HG02798 (cell line): ENCODE data around the gene GSTO1.

Experiments used
- ATAC-seq: cut with Tn5 transposase; IDR thresholded peaks from one replicate; pipeline ENCODE4 v1.9.1; 2021; ENCODE audit warnings: mild to moderate bottlenecking; ENCODE audit not compliant: unreplicated experiment, poor library complexity

GSTO1 gene

GRCh38 chr10:104273899-104274575, 19.3 kb downstream of the GSTO1 start:
- no peak for ATAC-seq

- ATAC-seq = peak; percentile 83
Measured at GRCh38 chr10:104274762-104275721, 20.4 kb downstream of the GSTO1 start.

DNA sequence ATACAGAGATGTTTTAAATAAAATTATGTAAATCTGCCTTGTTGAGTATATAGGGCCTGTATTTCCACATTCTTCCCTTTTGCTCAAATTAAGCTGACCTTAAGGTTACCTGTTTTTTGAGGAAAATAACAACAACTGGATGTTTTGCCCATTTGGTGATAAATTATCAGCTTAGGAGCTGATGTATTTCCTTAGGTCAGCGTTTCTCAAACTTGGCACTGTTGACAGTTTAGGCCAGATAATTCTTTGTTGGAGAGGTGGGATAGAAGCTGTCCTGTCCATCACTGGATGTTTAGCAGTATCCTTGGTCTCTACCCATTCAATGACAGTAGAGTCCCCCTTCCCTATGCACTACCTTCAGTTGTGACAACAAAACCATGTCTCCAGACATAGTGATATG, 21.5 kb downstream of the GSTO1 start:
- ATAC-seq = no peak

- ATAC-seq = no peak
Measured at GRCh38 chr10:104277785-104278184, 23.1 kb downstream of the GSTO1 start.

GRCh38 chr10:104279550-104280259, 25.0 kb downstream of the GSTO1 start:
- ATAC-seq = no peak

- ATAC-seq = no peak
Measured at GRCh38 chr10:104281694-104282093, 27.0 kb downstream of the GSTO1 start.

DNA sequence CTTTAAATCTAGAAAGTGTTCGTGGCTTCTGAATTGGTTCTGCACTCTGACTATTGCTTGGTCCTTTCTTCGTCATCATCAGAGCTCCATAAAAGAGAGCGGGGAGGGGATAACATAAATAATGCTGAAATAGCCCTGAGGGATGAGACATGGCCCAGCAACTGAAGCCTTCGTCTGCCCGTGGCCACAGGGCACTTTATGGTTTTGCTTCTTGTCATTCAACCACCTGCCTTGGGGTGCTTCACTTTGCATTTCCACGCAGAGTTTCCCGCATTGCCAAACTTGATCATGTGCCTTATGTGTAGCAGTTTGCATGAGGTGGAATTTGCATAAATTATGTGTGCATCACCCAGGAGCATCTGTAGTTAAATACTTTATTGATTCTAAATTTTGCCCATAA, 30.2 kb downstream of the GSTO1 start:
- no peak for ATAC-seq

DNA sequence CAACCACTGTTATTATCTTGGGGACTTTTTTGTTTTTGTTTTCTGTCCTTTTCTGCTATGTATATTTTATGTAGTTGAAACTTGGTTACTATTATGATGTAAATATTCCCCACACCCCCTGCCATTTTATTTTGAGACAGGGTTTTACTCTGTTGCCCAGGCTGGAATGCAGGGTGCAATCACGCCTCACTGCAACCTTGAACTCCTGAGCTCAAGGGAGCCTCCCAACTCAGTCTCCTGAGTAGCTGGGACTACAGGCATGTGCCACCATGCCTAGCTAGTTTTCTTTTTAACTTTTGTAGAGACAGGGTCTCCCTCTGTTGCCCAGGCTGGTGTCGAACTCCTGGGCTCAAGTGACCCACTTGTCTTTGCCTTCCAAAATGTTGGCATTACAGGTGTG, 32.2 kb downstream of the GSTO1 start:
- no peak for ATAC-seq

GRCh38 chr10:104288355-104288754, 33.7 kb downstream of the GSTO1 start:
- ATAC-seq = no peak

DNA sequence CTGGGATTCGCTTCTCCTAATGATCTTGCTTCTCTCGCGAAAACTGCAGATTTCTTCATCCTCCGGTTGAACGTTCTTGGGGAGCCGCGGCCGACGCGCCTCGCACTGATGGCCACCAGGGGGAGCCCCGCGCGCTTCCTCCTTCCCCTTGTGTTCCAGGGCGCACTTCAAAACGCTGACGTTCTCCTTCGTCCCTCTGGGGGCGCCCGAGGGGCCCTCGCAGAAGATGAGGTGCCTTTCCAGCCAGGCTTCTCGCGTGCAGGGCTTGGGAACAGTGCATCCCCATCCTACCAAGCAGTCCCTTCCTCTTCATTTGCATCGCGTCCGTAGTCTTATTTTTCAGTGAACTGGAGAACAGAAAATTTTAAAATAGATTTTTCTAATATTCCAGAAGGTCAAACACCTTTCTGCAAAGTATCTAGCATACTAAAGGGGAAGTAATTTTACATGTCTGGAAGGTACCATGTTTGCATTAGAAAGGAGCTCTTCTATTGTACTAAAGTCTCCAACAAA, 36.8 kb downstream of the GSTO1 start:
- ATAC-seq = peak; percentile 99

DNA sequence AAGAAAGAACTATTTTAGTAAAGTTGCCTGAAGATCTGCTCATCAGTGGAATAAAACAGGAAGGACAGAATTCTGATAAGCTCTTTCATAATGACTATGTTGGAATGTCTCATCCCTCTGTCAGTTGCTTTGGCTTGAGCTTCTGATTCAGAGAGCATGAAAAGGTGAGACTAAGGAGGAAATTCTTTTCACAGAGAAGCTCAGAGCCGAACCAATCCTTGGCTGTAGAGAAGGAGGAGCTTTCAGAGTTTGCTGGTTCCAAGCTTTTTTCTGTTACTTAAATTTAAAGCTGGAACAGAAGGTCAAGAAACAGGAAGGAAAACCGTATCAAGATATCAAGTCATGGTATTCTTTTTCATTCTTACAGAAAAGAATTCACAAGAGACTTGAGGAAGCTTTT, 38.3 kb downstream of the GSTO1 start:
- no peak for ATAC-seq

DNA sequence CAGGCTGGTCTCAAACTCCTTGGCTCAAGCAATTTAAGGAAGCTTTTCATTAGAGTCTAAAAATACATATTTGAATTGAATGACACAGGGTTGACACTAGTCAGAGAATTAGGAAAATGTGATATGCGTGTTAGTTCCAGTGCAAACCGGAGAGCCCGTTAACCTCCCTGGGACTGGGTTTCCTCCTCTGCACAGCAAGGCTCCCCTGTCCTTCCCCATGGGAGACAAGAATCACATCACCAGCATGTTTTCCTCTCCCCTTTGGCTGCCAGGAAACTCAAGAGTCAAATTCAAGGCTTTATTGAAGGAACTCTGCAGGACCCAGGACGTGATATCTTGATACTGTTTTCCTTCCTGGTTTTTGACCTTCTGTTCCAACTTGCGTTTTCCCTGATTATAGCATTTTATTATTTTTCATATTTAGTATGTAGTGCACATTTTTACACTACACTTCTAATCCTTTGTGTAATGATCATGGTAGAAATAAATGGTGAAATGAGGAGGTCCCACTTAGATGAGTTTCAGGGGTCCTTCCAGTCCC, 39.2 kb downstream of the GSTO1 start:
- no peak for ATAC-seq

DNA sequence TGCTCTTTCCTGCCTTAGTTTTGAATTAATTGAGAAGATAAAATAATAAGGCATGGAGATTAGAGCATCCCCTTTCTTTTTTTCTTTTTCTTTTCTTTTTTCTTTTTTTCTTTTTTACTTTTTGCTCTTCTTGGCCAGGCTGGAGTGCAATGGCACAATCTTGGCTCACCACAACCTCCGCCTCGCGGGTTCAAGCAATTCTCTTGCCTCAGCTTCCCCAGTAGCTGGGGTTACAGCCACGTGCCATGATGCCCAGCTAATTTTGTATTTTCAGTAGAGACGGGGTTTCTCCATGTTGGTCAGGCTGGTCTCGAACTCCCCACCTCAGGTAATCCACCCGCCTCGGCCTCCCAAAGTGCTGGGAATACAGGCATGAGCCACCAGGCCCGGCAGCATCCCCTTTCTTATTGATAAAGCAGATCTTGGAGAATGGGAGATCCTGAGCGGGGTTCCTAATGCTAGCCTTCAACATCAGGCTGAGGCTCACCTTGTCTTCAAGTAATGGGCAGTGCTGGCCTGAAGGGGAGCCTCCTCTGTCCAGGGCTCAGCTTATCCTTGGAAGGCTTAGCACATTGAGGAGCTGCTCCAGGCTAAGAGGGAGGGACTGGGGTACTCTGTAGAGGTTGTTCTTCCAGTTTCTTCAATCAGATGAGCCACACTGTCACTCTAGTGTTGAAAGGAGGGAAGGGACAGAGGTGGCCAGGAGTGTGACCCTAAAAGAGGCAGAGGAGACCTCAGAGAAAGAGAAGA, 42.2 kb downstream of the GSTO1 start:
- ATAC-seq = no peak

DNA sequence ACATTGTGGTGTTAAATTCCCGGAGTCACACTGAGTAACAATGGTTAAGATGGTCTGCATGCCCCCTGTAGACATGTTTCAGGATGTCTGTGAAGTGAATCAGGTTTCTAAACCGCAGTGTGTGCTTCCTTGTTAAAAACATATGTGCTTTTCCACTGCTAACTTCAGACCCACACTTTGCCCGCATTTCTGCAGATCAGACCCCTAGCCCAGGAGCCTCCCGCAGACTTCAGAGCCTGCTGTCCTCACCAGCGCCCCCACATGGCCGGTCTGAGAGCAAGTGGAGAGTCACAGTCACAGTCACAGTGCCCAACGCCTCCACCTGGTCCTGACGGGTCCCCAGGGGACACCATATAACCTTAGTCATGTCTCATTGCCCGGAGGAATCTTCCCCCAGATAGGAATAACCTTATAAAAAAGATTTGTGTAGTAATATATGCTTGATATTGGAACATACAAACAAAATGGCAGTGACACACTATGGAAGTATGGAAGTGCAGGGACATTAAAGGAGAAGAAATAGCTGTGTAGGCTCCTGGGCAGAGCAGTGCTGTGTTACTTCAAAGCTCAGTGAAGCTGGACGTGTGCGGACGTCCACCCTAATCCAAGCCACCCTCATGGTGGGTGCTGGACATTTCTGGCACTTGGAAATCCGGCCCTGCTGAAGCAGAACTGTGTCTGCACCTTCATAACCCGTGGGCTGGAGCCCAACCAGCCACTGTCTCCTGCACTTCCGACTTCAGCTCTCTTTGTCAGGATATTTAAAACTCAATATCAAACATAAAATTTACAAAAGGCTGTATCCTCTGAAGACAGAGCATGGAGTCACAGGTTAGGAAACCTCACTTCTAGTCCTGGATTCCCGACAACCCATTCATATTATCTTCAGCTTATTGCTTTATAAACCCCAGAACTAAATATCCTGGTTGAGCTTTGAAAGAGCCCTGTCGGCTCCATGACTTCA, 43.3 kb downstream of the GSTO1 start:
- ATAC-seq = no peak

DNA sequence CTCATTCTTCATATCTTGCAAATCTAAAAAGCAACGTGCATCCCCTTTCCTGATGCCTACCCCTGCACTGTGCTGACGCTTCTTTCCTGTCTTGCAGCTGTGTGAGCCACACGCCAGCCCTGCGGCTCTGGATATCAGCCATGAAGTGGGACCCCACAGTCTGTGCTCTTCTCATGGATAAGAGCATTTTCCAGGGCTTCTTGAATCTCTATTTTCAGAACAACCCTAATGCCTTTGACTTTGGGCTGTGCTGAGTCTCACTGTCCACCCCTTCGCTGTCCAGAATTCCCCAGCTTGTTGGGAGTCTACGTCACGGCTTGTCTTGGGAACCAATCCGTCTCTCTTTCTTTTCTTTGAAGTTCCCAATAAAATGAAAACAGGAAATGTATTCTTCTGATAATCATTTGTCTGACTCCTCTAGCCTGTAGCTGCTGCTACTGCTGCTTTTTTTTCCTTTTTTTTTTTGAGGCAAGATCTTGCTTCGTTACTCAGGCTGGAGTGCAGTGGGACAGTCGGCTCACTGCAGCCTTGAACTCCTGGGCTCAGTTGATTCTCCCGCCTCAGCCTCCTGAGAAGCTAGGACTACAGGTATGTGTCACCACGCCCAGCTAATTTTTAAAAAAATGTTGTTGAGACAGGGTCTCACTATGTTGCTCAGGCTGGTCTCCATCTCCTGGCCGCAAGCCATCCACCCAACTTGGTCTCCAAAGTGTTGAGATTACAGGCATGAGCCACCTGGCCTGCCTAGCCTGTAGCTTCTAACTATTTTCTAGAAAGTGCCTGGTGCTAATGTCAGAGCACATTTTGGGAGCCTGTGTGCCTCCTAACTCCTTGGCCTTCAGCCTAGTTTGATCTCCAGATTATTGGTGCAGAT, 44.6 kb downstream of the GSTO1 start:
- no peak for ATAC-seq

GRCh38 chr10:104300002-104300735, 45.5 kb downstream of the GSTO1 start:
- ATAC-seq = no peak

DNA sequence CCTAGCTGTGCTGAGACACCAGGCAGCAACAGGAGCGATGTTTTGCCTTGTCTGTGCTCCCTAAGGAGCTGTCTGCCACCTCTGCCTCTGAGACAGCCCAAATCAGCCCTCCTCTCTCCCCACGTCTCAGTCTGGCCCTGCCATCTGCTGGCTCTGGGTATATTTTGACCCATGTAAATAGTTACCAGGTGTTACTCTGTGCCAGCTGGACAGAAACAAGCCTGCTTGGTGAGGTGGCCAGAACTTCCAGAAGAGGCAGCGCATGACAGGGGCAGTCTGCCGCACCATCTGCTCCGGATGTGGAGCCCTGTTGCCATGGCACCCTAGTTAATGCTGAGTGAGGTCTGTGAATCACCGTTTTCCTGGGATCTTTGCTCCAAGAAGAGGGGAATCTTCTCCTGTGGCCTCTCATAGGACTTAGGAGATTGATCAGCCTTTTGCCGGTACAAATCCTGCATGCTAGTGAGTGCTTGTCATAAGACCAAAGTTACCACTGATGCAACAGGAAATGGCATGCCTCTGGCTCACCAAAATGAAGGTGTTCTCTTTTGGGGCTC, 46.1 kb downstream of the GSTO1 start:
- ATAC-seq = peak; percentile 43
